Endothelial cell of umbilical vein (primary cell): ENCODE measurements around the gene FBN3. TPM values are rescaled to one million over a fixed set of nuclear protein-coding genes. Genes with fewer than 3 reads are reported as not detected.

Source experiments
- BruUV-seq: library from RNA; stranded (reverse); fragments of 400-500 nt; replicated peaks from 2 replicates; lab custom pipeline; 2021; lab: Mats Ljungman, UMichigan
- CTCF ChIA-PET: fragments of 300-600, 350-600 bp; sonication (Branson Sonifier 250); formaldehyde crosslinking; loops from one replicate; lab custom pipeline; 2021; ENCODE audit warnings: antibody characterized with exemption, inconsistent platforms; lab: Charles Lee
- POLR2A ChIA-PET: fragments of 300-600, 350-600 bp; sonication (Branson Sonifier 250); formaldehyde crosslinking; loops from one replicate; lab custom pipeline; 2021; ENCODE audit warnings: antibody characterized with exemption, inconsistent platforms; lab: Charles Lee
- DNase-seq: peaks from one replicate; pipeline ENCODE4 v3.0.0-alpha.2; 2011; ENCODE audit warnings: low read depth, low spot score
- FAIRE-seq: peaks from 2 replicates; lab custom pipeline; 2011; peaks lifted over from hg19 to GRCh38; lab: Jason Lieb, UNC
- H2AFZ ChIP-seq: 2 replicates; pipeline ENCODE4 v1.6.0; 2012; ENCODE audit warnings: low read depth, low read length, control low read depth, inconsistent platforms
- H3K27ac ChIP-seq: 2 replicates; pipeline ENCODE4 v1.5.1; 2011; ENCODE audit warnings: low read depth, mild to moderate bottlenecking, control low read depth, low read length, moderate library complexity; ENCODE audit not compliant: insufficient read depth
- H3K27me3 ChIP-seq, 2 experiments: 2 replicates each; pipeline versions ENCODE4 v1.6.0 to v1.6.1; 2011; ENCODE audit warnings: low read length in 2 of 2, mixed read lengths in 1 of 2; ENCODE audit not compliant: control insufficient read depth in 2 of 2, insufficient read depth in 2 of 2
- H3K36me3 ChIP-seq, 2 experiments: 2 replicates in 1 of 2; 3 replicates in 1 of 2; pipeline ENCODE4 v1.5.1; 2011; ENCODE audit warnings: low read length in 2 of 2, mild to moderate bottlenecking in 1 of 2, moderate library complexity in 1 of 2; ENCODE audit not compliant: control insufficient read depth in 2 of 2, insufficient read depth in 2 of 2; ENCODE audit errors: extremely low read depth in 1 of 2
- H3K4me1 ChIP-seq: 3 replicates; pipeline ENCODE4 v1.5.1; 2011; ENCODE audit warnings: mild to moderate bottlenecking, low read length; ENCODE audit not compliant: control insufficient read depth, insufficient read depth; ENCODE audit errors: extremely low read depth
- H3K4me2 ChIP-seq: 2 replicates; pipeline ENCODE4 v1.6.1; 2011; ENCODE audit warnings: low read length, control low read depth, mixed read lengths; ENCODE audit not compliant: insufficient read depth
- H3K4me3 ChIP-seq, 3 experiments: fragments of 200-600 bp in 1 of 3; sonication (generic), shearing (Covaris generic) in 1 of 3; replicated peaks in 1 of 3; 2 replicates each; pipeline ENCODE4 v1.5.1; 2011 to 2016; ENCODE audit warnings: control low read depth in 3 of 3, low read length in 3 of 3, mild to moderate bottlenecking in 2 of 3, inconsistent platforms in 1 of 3, low read depth in 1 of 3, moderate library complexity in 1 of 3; ENCODE audit not compliant: insufficient read depth in 1 of 3
- H3K79me2 ChIP-seq: 2 replicates; pipeline ENCODE4 v1.6.0; 2012; ENCODE audit warnings: low read length, inconsistent platforms; ENCODE audit not compliant: control insufficient read depth, insufficient read depth
- H3K9ac ChIP-seq: replicated peaks from 2 replicates; pipeline ENCODE3; 2011; ENCODE audit warnings: low read length, control low read depth; ENCODE audit not compliant: insufficient read depth; ENCODE audit errors: extremely low read depth
- H3K9me1 ChIP-seq: replicated peaks from 3 replicates; pipeline ENCODE4 v1.6.0; 2011; ENCODE audit warnings: mild to moderate bottlenecking, low read length; ENCODE audit not compliant: control insufficient read depth, insufficient read depth; ENCODE audit errors: extremely low read depth
- H3K9me3 ChIP-seq: replicated peaks from 2 replicates; pipeline ENCODE4 v1.5.1; 2012; ENCODE audit warnings: low read length, inconsistent platforms; ENCODE audit not compliant: control insufficient read depth, insufficient read depth
- H4K20me1 ChIP-seq: replicated peaks from 2 replicates; pipeline ENCODE3; 2011; ENCODE audit warnings: mild to moderate bottlenecking, low read length; ENCODE audit not compliant: control insufficient read depth, insufficient read depth; ENCODE audit errors: extremely low read depth
- CTCF ChIP-seq, 2 donors: IDR thresholded peaks; 1 replicate in 1 of 2; 2 replicates in 1 of 2; pipeline ENCODE4 v1.5.1; 2011; ENCODE audit warnings: low read length in 2 of 2, mild to moderate bottlenecking in 2 of 2, moderate library complexity in 2 of 2, control low read depth in 1 of 2, inconsistent platforms in 1 of 2, low read depth in 1 of 2; ENCODE audit not compliant: insufficient read depth in 1 of 2; ENCODE audit errors: extremely low read depth in 1 of 2
- EZH2 ChIP-seq: IDR thresholded peaks from 2 replicates; pipeline ENCODE4 v1.6.1; 2012; ENCODE audit warnings: borderline replicate concordance, low read depth, mild to moderate bottlenecking, moderate library complexity, low read length, inconsistent platforms; ENCODE audit not compliant: severe bottlenecking
- FOS ChIP-seq: IDR thresholded peaks from 2 replicates; pipeline ENCODE4 v1.6.1; 2011; ENCODE audit warnings: mild to moderate bottlenecking, low read length, moderate library complexity, borderline replicate concordance; ENCODE audit not compliant: insufficient read depth
- GATA2 ChIP-seq: IDR thresholded peaks from 2 replicates; pipeline ENCODE4 v1.7.0; 2011; ENCODE audit warnings: low read depth, mild to moderate bottlenecking, moderate library complexity, mixed read lengths, low read length; ENCODE audit not compliant: insufficient read length, insufficient read depth
- JUN ChIP-seq: IDR thresholded peaks from 2 replicates; pipeline ENCODE4 v1.6.1; 2011; ENCODE audit warnings: borderline replicate concordance, low read depth; ENCODE audit not compliant: insufficient read length, insufficient read depth
- MAX ChIP-seq: IDR thresholded peaks from 2 replicates; pipeline ENCODE4 v1.6.1; 2011; ENCODE audit not compliant: insufficient read depth, insufficient read length
- MYC ChIP-seq: IDR thresholded peaks from one replicate; pipeline ENCODE4 v1.6.1; 2011; ENCODE audit warnings: mild to moderate bottlenecking, low read depth, low read length
- POLR2A ChIP-seq: IDR thresholded peaks from 2 replicates; pipeline ENCODE4 v1.6.1; 2012; ENCODE audit warnings: low read depth, mild to moderate bottlenecking, control low read depth, low read length
- POLR2AphosphoS5 ChIP-seq: IDR thresholded peaks from 2 replicates; pipeline ENCODE4 v1.6.1; 2012; ENCODE audit warnings: low read depth, mild to moderate bottlenecking, control low read depth, low read length, moderate library complexity; ENCODE audit not compliant: insufficient read depth
- dilution Hi-C: fragments of 300-500 bp; cut with MboI; formaldehyde crosslinking; loops from one replicate; pipeline ENCODE4 v1.15.0; 2019; ENCODE audit warnings: low sequenced_read_pairs; ENCODE audit not compliant: extremely low pct_ligation_motif_present
- intact Hi-C: fragments of 100-400 bp; cut with micrococcal nuclease; formaldehyde crosslinking; loops from one replicate; pipeline ENCODE4 v1.10.0; 2022
- polyA plus RNA-seq, 4 experiments: library from polyadenylated mRNA; depleted of rRNA in 3 of 4; stranded (reverse) in 3 of 4; unstranded in 1 of 4; fragments of >200 nt; gene quantifications; 2 replicates each; pipeline versions ENCODE4 v1.2.1 to v1.2.3, GENCODE V29; 2011 to 2012; ENCODE audit warnings: missing spikeins in 1 of 4
- total RNA-seq: library from RNA; stranded (reverse); gene quantifications from 2 replicates; pipeline ENCODE4 v1.2.3, GENCODE V29; 2021

Gene FBN3
- total and polyA plus RNA-seq, 2 donors (not counting 3 experiments of a cell fraction or from before 2014, with no cell fraction given): not detected

- ChIA-PET POLR2A (interaction anchor here (0.6 kb wide), 1 partner anchor 35 kb away, joined by 5 read pairs; no protein-coding TSS in a partner anchor), CTCF (interaction anchor here (0.6 kb wide), 1 partner anchor 10 kb away, joined by 3 read pairs; no protein-coding TSS in a partner anchor)
- dilution Hi-C loops (no loop called here), intact Hi-C loops (no loop called here)
- no peaks in the 10 kb centered on the region for H3K9me3 ChIP-seq
- peak overlapping the region; percentile 17 for H2AFZ ChIP-seq
- BruUV-seq: no TSS peak
- no peaks in the 10 kb centered on the region for H3K9me1 ChIP-seq
- no peak overlapping the region for H3K27ac ChIP-seq
- peaks cover 2% of the 10 kb centered on the region for H3K4me1 ChIP-seq
- no peak for DNase-seq
- no peak overlapping the region for H3K4me2 ChIP-seq
- H3K36me3 ChIP-seq: no peaks in the 10 kb centered on the region
- no peaks in the 10 kb centered on the region for H3K79me2 ChIP-seq
- no peaks in the 10 kb centered on the region for H4K20me1 ChIP-seq
- TF ChIP-seq GATA2 (no peak), CTCF (IDR thresholded peaks at IDR 0.05; ENCODE audit: extremely low read depth in 1 of 2, insufficient read depth in 1 of 2, low read depth in 1 of 2, low read length in 2 of 2) (no peak), FOS (no peak), MAX (no peak), JUN (no peak), POLR2A (no peak), MYC (no peak), EZH2 (no peak), POLR2AphosphoS5 (no peak)
- FAIRE-seq: no peak
- no peak overlapping the region for H3K9ac ChIP-seq
- H3K4me3 ChIP-seq: no peak overlapping the region
- no peaks in the 10 kb centered on the region for H3K27me3 ChIP-seq
Observed at GRCh38 chr19:8194528-8195267, 45.3 kb upstream of the FBN3 start.
